ENCODE data around the gene RFESD. TPM values are rescaled to one million over a fixed set of nuclear protein-coding genes. Genes with fewer than 3 reads are reported as not detected.

The RFESD gene
- total and polyA plus RNA-seq, 10 of the 15 experiments (the other 5 are each of a cell fraction or from before 2014, with no cell fraction given), result 1.9 to 14.7 (median 4.9) TPM

GRCh38 chr5:95660060-95660459 is 13.5 kb downstream of the RFESD start:
- WGBS (ENCODE audit: insufficient coverage, insufficient replicate concordance, low lambda C conversion rate, missing lambda C conversion rate), result 86% methylated on average over 2 of the region's 2 CpGs
- TF ChIP-seq PAX8 (IDR thresholded peaks at IDR 0.05) (no peak), RELA (IDR thresholded peaks at IDR 0.05; ENCODE audit: borderline replicate concordance, partially characterized antibody) (no peak), POLR2AphosphoS5 (IDR thresholded peaks at IDR 0.05; ENCODE audit: low read length) (no peak), MYC (IDR thresholded peaks at IDR 0.05; ENCODE audit: insufficient read depth, insufficient read length, insufficient replicate concordance, low read length, severe bottlenecking) (no peak)
- Histone ChIP-seq H3K9ac (ENCODE audit: control insufficient read depth, insufficient read depth, low read length) (no peak overlapping the region), H4K20me1 (ENCODE audit: control insufficient read depth, insufficient read depth) (no peaks in the 10 kb centered on the region), H3K4me2 (ENCODE audit: control insufficient read depth, insufficient read depth) (no peak overlapping the region), H3K27ac (ENCODE audit: control insufficient read depth, insufficient read depth) (no peak overlapping the region), H3K79me2 (ENCODE audit: control insufficient read depth, insufficient read depth, low read length) (no peaks in the 10 kb centered on the region), H3K36me3 (ENCODE audit: control insufficient read depth in 2 of 2, insufficient read depth in 2 of 2, low read length in 1 of 2) (no peaks in the 10 kb centered on the region), H3K27me3 (replicated peaks in 1 of 2; ENCODE audit: control insufficient read depth in 2 of 2, insufficient read depth in 2 of 2, low read length in 1 of 2) (no peaks in the 10 kb centered on the region), H2AFZ (ENCODE audit: control insufficient read depth, low read depth, low read length) (no peak overlapping the region), H3K9me3 (replicated peaks; ENCODE audit: control insufficient read depth, insufficient read depth, low read length) (no peaks in the 10 kb centered on the region), H3K4me1 (ENCODE audit: control insufficient read depth, insufficient read depth, low read length) (no peaks in the 10 kb centered on the region), H3K4me3 (no peak overlapping the region)
- CTCF ChIA-PET, result interaction anchor here (0.6 to 2.4 kb wide), 5 partner anchors 8 to 186 kb away, joined by 3 to 7 read pairs (median 3); no protein-coding TSS in a partner anchor
- in situ Hi-C loops (cut with MboI) (loop anchor here (5.0 kb wide), 1 partner anchor 187 kb away; no protein-coding TSS in a partner anchor), intact Hi-C loops (cut with micrococcal nuclease; ENCODE audit: unreplicated experiment) (no loop called here)
- no TSS peak for BruUV-seq (replicated peaks)
- DNase-seq (ENCODE audit: low read depth, low spot score) (no peak), FAIRE-seq (no peak), ATAC-seq (no peak)
- RAD21 ChIA-PET (ENCODE audit: unreplicated experiment), result no interaction called here
- SMC1A ChIA-PET (ENCODE audit: uncharacterized antibody, unreplicated experiment), result interaction anchor here (1.0 to 2.2 kb wide), 4 partner anchors 12 to 181 kb away, joined by 3 to 8 read pairs (median 4); no protein-coding TSS in a partner anchor
- POLR2A ChIA-PET, result interaction anchor here (0.7 kb wide), 1 partner anchor 14 kb away, joined by 4 read pairs; the partner anchor contains the start of gene RFESD

- Histone ChIP-seq H3K79me2 (ENCODE audit: control insufficient read depth, insufficient read depth, low read length) (no peaks in the 10 kb centered on the region), H3K27me3 (replicated peaks in 1 of 2; ENCODE audit: control insufficient read depth in 2 of 2, insufficient read depth in 2 of 2, low read length in 1 of 2) (no peaks in the 10 kb centered on the region), H3K4me3 (no peak overlapping the region), H3K4me1 (ENCODE audit: control insufficient read depth, insufficient read depth, low read length) (no peaks in the 10 kb centered on the region), H3K9ac (ENCODE audit: control insufficient read depth, insufficient read depth, low read length) (no peak overlapping the region), H3K9me3 (replicated peaks; ENCODE audit: control insufficient read depth, insufficient read depth, low read length) (no peaks in the 10 kb centered on the region), H3K4me2 (ENCODE audit: control insufficient read depth, insufficient read depth) (no peak overlapping the region), H2AFZ (ENCODE audit: control insufficient read depth, low read depth, low read length) (no peak overlapping the region), H4K20me1 (ENCODE audit: control insufficient read depth, insufficient read depth) (no peaks in the 10 kb centered on the region), H3K36me3 (ENCODE audit: control insufficient read depth in 2 of 2, insufficient read depth in 2 of 2, low read length in 1 of 2) (no peaks in the 10 kb centered on the region), H3K27ac (ENCODE audit: control insufficient read depth, insufficient read depth) (no peak overlapping the region)
- intact Hi-C loops (cut with micrococcal nuclease; ENCODE audit: unreplicated experiment), result no loop called here
- DNase-seq (ENCODE audit: low read depth, low spot score) (no peak), FAIRE-seq (no peak), ATAC-seq (no peak)
- RAD21 ChIA-PET (ENCODE audit: unreplicated experiment), result interaction anchor here (1.5 to 4.5 kb wide), 8 partner anchors 18 to 183 kb away, joined by 4 to 49 read pairs (median 20); partner anchors contain the start of genes RFESD and RHOBTB3
- CTCF ChIA-PET, result interaction anchor here (0.6 to 8.5 kb wide), 23 partner anchors 9 to 232 kb away, joined by 3 to 177 read pairs (median 9); partner anchors contain the start of genes GLRX and RHOBTB3
- SMC1A ChIA-PET (ENCODE audit: uncharacterized antibody, unreplicated experiment), result interaction anchor here (0.7 to 4.4 kb wide), 14 partner anchors 9 to 184 kb away, joined by 3 to 96 read pairs (median 14); partner anchors contain the start of genes RFESD and RHOBTB3
- in situ Hi-C loops (cut with MboI), result loop anchor here (5.0 kb wide), 1 partner anchor 184 kb away; no protein-coding TSS in a partner anchor
- POLR2A ChIA-PET, result no interaction called here
- BruUV-seq (replicated peaks), result no TSS peak
- no peak for TF ChIP-seq EP300 (IDR thresholded peaks at IDR 0.05; ENCODE audit: borderline replicate concordance in 1 of 2, control insufficient read depth in 1 of 2, low read depth in 2 of 2, low read length in 2 of 2)
- TF ChIP-seq HCFC1 (IDR thresholded peaks at IDR 0.05; ENCODE audit: low read length), result no peak
- TF ChIP-seq ZNF217 (IDR thresholded peaks at IDR 0.05), result no peak
- no peak for TF ChIP-seq HDGF (IDR thresholded peaks at IDR 0.05)
- TF ChIP-seq IKZF1 (conservative IDR thresholded peaks at IDR 0.05), result no peak
These were observed 16.4 kb downstream of the RFESD start for GRCh38 chr5:95662946-95663345.

Measured in GM12878 (cell line).